Naive thymus-derived CD4-positive, alpha-beta T cell (primary cell): ENCODE data around the gene FETUB. TPM values are rescaled to one million over a fixed set of nuclear protein-coding genes. Genes with fewer than 3 reads are reported as not detected.
"Not testable (repeated sequence)": the region's sequence is repeated elsewhere in the genome, so short reads cannot be mapped to it uniquely, and the experiment has no call there.

Source experiments
- ATAC-seq: fragments of 150-1000 bp; cut with Tn5 transposase; 2 replicates; pipeline ENCODE4 v1.10.0; 2021; ENCODE audit warnings: mild to moderate bottlenecking, moderate library complexity
- CTCF ChIA-PET: fragments of 350-600 bp; sonication (Branson Sonifier 250); formaldehyde crosslinking; loops from one replicate; lab custom pipeline; 2021; ENCODE audit warnings: antibody characterized with exemption; lab: Charles Lee
- POLR2A ChIA-PET: fragments of 350-600 bp; sonication (Branson Sonifier 250); formaldehyde crosslinking; loops from one replicate; lab custom pipeline; 2021; ENCODE audit warnings: antibody characterized with exemption, inconsistent platforms; lab: Charles Lee
- DNase-seq, 9 donors: peaks; one replicate each; pipeline versions ENCODE4 v3.0.0 to v3.0.0-alpha.2; 2020 to 2022; ENCODE audit warnings: mixed read lengths in 1 of 9
- H3K27ac ChIP-seq: one replicate; pipeline ENCODE4 v1.7.0; 2013; ENCODE audit warnings: mild to moderate bottlenecking, low read depth, low read length, moderate library complexity
- H3K27me3 ChIP-seq, 2 donors: one replicate each; pipeline ENCODE4 v1.7.0; 2013; ENCODE audit warnings: low read length in 2 of 2, mild to moderate bottlenecking in 2 of 2, moderate library complexity in 2 of 2; ENCODE audit not compliant: control insufficient read depth in 2 of 2, insufficient read depth in 2 of 2
- H3K36me3 ChIP-seq, 3 experiments: 1 replicate in 2 of 3; 2 replicates in 1 of 3; pipeline ENCODE4 v1.7.0; 2013; ENCODE audit warnings: low read length in 3 of 3, mild to moderate bottlenecking in 3 of 3, moderate library complexity in 1 of 3; ENCODE audit not compliant: insufficient read depth in 3 of 3, control insufficient read depth in 2 of 3
- H3K4me1 ChIP-seq, 2 donors: one replicate each; pipeline ENCODE4 v1.7.0; 2013; ENCODE audit warnings: low read length in 2 of 2, mild to moderate bottlenecking in 2 of 2, moderate library complexity in 1 of 2; ENCODE audit not compliant: control insufficient read depth in 2 of 2, insufficient read depth in 2 of 2
- H3K4me3 ChIP-seq: 2 replicates; pipeline ENCODE4 v1.7.0; 2013; ENCODE audit warnings: mild to moderate bottlenecking, low read length
- H3K9me3 ChIP-seq, 3 experiments: 1 replicate in 2 of 3; 2 replicates in 1 of 3; pipeline ENCODE4 v1.7.0; 2013; ENCODE audit warnings: low read length in 3 of 3; ENCODE audit not compliant: control insufficient read depth in 2 of 3
- H3K27ac Mint-ChIP-seq, 9 donors: one replicate each; pipeline ENCODE4 v1.8.0; 2020 to 2022; ENCODE audit warnings: mixed read lengths in 9 of 9, mild to moderate bottlenecking in 8 of 9, moderate library complexity in 5 of 9, inconsistent platforms in 2 of 9
- H3K27me3 Mint-ChIP-seq, 5 donors: one replicate each; pipeline ENCODE4 v1.8.0; 2021 to 2022; ENCODE audit warnings: mixed read lengths in 5 of 5, mild to moderate bottlenecking in 1 of 5
- H3K36me3 Mint-ChIP-seq, 5 donors: one replicate each; pipeline ENCODE4 v1.8.0; 2020 to 2022; ENCODE audit warnings: mixed read lengths in 5 of 5, mild to moderate bottlenecking in 3 of 5, inconsistent platforms in 1 of 5
- H3K4me1 Mint-ChIP-seq, 7 donors: one replicate each; pipeline ENCODE4 v1.8.0; 2020 to 2022; ENCODE audit warnings: mixed read lengths in 7 of 7, mild to moderate bottlenecking in 3 of 7, inconsistent platforms in 1 of 7
- H3K4me3 Mint-ChIP-seq, 10 donors: one replicate each; pipeline ENCODE4 v1.8.0; 2020 to 2022; ENCODE audit warnings: mild to moderate bottlenecking in 10 of 10, mixed read lengths in 10 of 10, moderate library complexity in 6 of 10, inconsistent platforms in 2 of 10
- H3K9me3 Mint-ChIP-seq, 11 donors: one replicate each; pipeline ENCODE4 v1.8.0; 2020 to 2022; ENCODE audit warnings: mixed read lengths in 11 of 11, mild to moderate bottlenecking in 4 of 11, inconsistent platforms in 1 of 11, moderate library complexity in 1 of 11
- intact Hi-C, 2 donors: fragments of 100-400 bp; cut with micrococcal nuclease; formaldehyde crosslinking; loops; one replicate each; pipeline ENCODE4 v1.15.1; 2023
- polyA plus RNA-seq, 2 donors: library from polyadenylated mRNA; unstranded; fragments of 300-500 nt; fragmentation: Illumina TruSeq; gene quantifications; one replicate each; pipeline ENCODE4 v1.2.3, GENCODE V29; 2021
- total RNA-seq, 6 experiments: library from RNA in 5 of 6; stranded (reverse) in 5 of 6; gene quantifications; 1 replicate in 5 of 6; 2 replicates in 1 of 6; pipeline ENCODE4 v1.2.3 and lab custom pipeline; 2021 to 2026

Gene FETUB
- total and polyA plus RNA-seq, 7 experiments from 2014 or later = not detected

- CTCF ChIA-PET, DNase-seq, ATAC-seq, H3K36me3 ChIP-seq, intact Hi-C loops, POLR2A ChIA-PET, H3K36me3 Mint-ChIP-seq, H3K4me3 Mint-ChIP-seq, H3K4me1 Mint-ChIP-seq, H3K27ac Mint-ChIP-seq, H3K27me3 ChIP-seq, H3K9me3 ChIP-seq, H3K27ac ChIP-seq, H3K4me3 ChIP-seq: not testable (repeated sequence)
- H3K4me1 ChIP-seq = peaks cover 0 to 10% of the 10 kb centered on the region in 2 donors
- Mint-ChIP-seq H3K9me3 (peaks cover 3 to 16% (median 9%) of the 10 kb centered on the region in 11 donors), H3K27me3 (peaks cover 23 to 46% (median 35%) of the 10 kb centered on the region in 5 donors)
These were observed 50.1 kb downstream of the FETUB start for GRCh38 chr3:186690304-186690703.

GRCh38 chr3:186691676-186692075, 51.5 kb downstream of the FETUB start:
- no peak overlapping the region for H3K4me3 ChIP-seq
- peaks cover 0 to 10% of the 10 kb centered on the region in 2 donors for H3K4me1 ChIP-seq
- Mint-ChIP-seq H3K27ac (no peak overlapping the region), H3K4me3 (no peak overlapping the region), H3K27me3 (peaks cover 14 to 32% (median 26%) of the 10 kb centered on the region in 5 donors), H3K4me1 (peaks cover 0 to 6% (median 0%) of the 10 kb centered on the region in 7 donors), H3K9me3 (peaks cover 0 to 6% (median 0%) of the 10 kb centered on the region in 11 donors), H3K36me3 (no peaks in the 10 kb centered on the region)
- H3K27me3 ChIP-seq = no peaks in the 10 kb centered on the region
- ChIA-PET POLR2A (no interaction called here), CTCF (no interaction called here)
- H3K9me3 ChIP-seq = no peaks in the 10 kb centered on the region
- H3K36me3 ChIP-seq = no peaks in the 10 kb centered on the region
- DNase-seq (no peak), ATAC-seq (no peak)
- no peak overlapping the region for H3K27ac ChIP-seq
- intact Hi-C loops = no loop called here

GRCh38 chr3:186693843-186694242, 53.6 kb downstream of the FETUB start:
- Mint-ChIP-seq H3K4me3 (no peak overlapping the region), H3K27ac (no peak overlapping the region), H3K27me3 (peaks cover 14 to 28% (median 21%) of the 10 kb centered on the region in 5 donors), H3K36me3 (no peaks in the 10 kb centered on the region), H3K9me3 (peaks cover 0 to 3% (median 0%) of the 10 kb centered on the region in 11 donors), H3K4me1 (peaks cover 0 to 4% (median 0%) of the 10 kb centered on the region in 7 donors)
- no peak for ATAC-seq
- H3K9me3 ChIP-seq = no peaks in the 10 kb centered on the region
- intact Hi-C loops = no loop called here
- DNase-seq = no peak
- H3K27me3 ChIP-seq = no peaks in the 10 kb centered on the region
- CTCF ChIA-PET = no interaction called here
- POLR2A ChIA-PET = no interaction called here
- H3K36me3 ChIP-seq = no peaks in the 10 kb centered on the region
- no peak overlapping the region for H3K4me3 ChIP-seq
- no peak overlapping the region for H3K27ac ChIP-seq
- peaks cover 0 to 10% of the 10 kb centered on the region in 2 donors for H3K4me1 ChIP-seq

- H3K4me3 Mint-ChIP-seq = no peak overlapping the region
- H3K9me3 Mint-ChIP-seq = peaks cover 0 to 3% (median 0%) of the 10 kb centered on the region in 11 donors
- H3K27ac Mint-ChIP-seq = no peak overlapping the region
- peaks cover 0 to 10% of the 10 kb centered on the region in 2 donors for H3K4me1 ChIP-seq
- no peak overlapping the region for H3K4me3 ChIP-seq
- POLR2A ChIA-PET = no interaction called here
- H3K9me3 ChIP-seq = no peaks in the 10 kb centered on the region
- intact Hi-C loops = no loop called here
- ATAC-seq (no peak), DNase-seq (no peak)
- CTCF ChIA-PET = no interaction called here
- H3K36me3 Mint-ChIP-seq = no peaks in the 10 kb centered on the region
- H3K27ac ChIP-seq = no peak overlapping the region
- H3K27me3 Mint-ChIP-seq = peaks cover 14 to 28% (median 20%) of the 10 kb centered on the region in 5 donors
- H3K36me3 ChIP-seq = no peaks in the 10 kb centered on the region
- peaks cover 0 to 4% (median 0%) of the 10 kb centered on the region in 7 donors for H3K4me1 Mint-ChIP-seq
- H3K27me3 ChIP-seq = no peaks in the 10 kb centered on the region
These were observed 54.3 kb downstream of the FETUB start for GRCh38 chr3:186694288-186695032.

- no peak overlapping the region for H3K4me3 Mint-ChIP-seq
- Histone ChIP-seq H3K9me3 (no peaks in the 10 kb centered on the region), H3K27me3 (no peaks in the 10 kb centered on the region), H3K36me3 (no peaks in the 10 kb centered on the region), H3K4me3 (no peak overlapping the region), H3K4me1 (peaks cover 0 to 7% of the 10 kb centered on the region in 2 donors), H3K27ac (no peak overlapping the region)
- DNase-seq (no peak), ATAC-seq (no peak)
- no peak overlapping the region for H3K27ac Mint-ChIP-seq
- no peaks in the 10 kb centered on the region for H3K9me3 Mint-ChIP-seq
- no peaks in the 10 kb centered on the region for H3K36me3 Mint-ChIP-seq
- ChIA-PET POLR2A (interaction anchor here (0.7 kb wide), 1 partner anchor 128 kb away, joined by 3 read pairs; no protein-coding TSS in a partner anchor), CTCF (no interaction called here)
- intact Hi-C loops = no loop called here
- H3K27me3 Mint-ChIP-seq = peaks cover 7 to 19% (median 15%) of the 10 kb centered on the region in 5 donors
- H3K4me1 Mint-ChIP-seq = peaks cover 0 to 2% (median 0%) of the 10 kb centered on the region in 7 donors
These were observed 56.3 kb downstream of the FETUB start for GRCh38 chr3:186696522-186696921.

- H3K9me3 ChIP-seq = no peaks in the 10 kb centered on the region
- H3K36me3 Mint-ChIP-seq = no peaks in the 10 kb centered on the region
- H3K27ac Mint-ChIP-seq = no peak overlapping the region
- H3K4me1 Mint-ChIP-seq = peaks cover 0 to 2% (median 0%) of the 10 kb centered on the region in 7 donors
- DNase-seq (no peak), ATAC-seq (no peak)
- no peaks in the 10 kb centered on the region for H3K4me1 ChIP-seq
- no peaks in the 10 kb centered on the region for H3K9me3 Mint-ChIP-seq
- peaks cover 0 to 23% (median 8%) of the 10 kb centered on the region in 5 donors for H3K27me3 Mint-ChIP-seq
- H3K4me3 ChIP-seq = no peak overlapping the region
- H3K4me3 Mint-ChIP-seq = no peak overlapping the region
- intact Hi-C loops = loop anchor here in 1 of 2 donors (1.0 kb wide), 1 partner anchor 124 kb away; no protein-coding TSS in a partner anchor
- ChIA-PET CTCF (no interaction called here), POLR2A (interaction anchor here (0.6 to 0.7 kb wide), 2 partner anchors 93 to 765 kb away, joined by 3 read pairs; no protein-coding TSS in a partner anchor)
- H3K36me3 ChIP-seq = no peaks in the 10 kb centered on the region
- H3K27ac ChIP-seq = no peak overlapping the region
- H3K27me3 ChIP-seq = no peaks in the 10 kb centered on the region
These were observed 57.3 kb downstream of the FETUB start for GRCh38 chr3:186697510-186697909.
